ENCODE data around the gene PUSL1.

PUSL1 gene

GRCh38 chr1:1342584-1343115, 34.3 kb downstream of the PUSL1 start:
- Histone ChIP-seq H3K27ac (no peak overlapping the region), H3K4me3 (ENCODE audit: low read depth, low read length) (no peak overlapping the region), H3K27me3 (replicated peaks) (no peaks in the 10 kb centered on the region), H3K36me3 (replicated peaks) (peaks cover 25% of the 10 kb centered on the region)
- DNase-seq, result no peak
- in situ Hi-C loops (cut with HindIII; ENCODE audit: low pct_ligation_motif_present, low sequenced_read_pairs), result no loop called here
- no peak for TF ChIP-seq CTCF (IDR thresholded peaks at IDR 0.05; ENCODE audit: low read depth, low read length, missing control alignments)

GRCh38 chr1:1343811-1344421, 35.5 kb downstream of the PUSL1 start:
- no peaks in the 10 kb centered on the region for H3K27me3 ChIP-seq (replicated peaks)
- peaks cover 17% of the 10 kb centered on the region for H3K36me3 ChIP-seq (replicated peaks)
- H3K27ac ChIP-seq, result no peak overlapping the region
- no peak overlapping the region for H3K4me3 ChIP-seq (ENCODE audit: low read depth, low read length)
- TF ChIP-seq CTCF (IDR thresholded peaks at IDR 0.05; ENCODE audit: low read depth, low read length, missing control alignments), result no peak
- no peak for DNase-seq
- in situ Hi-C loops (cut with HindIII; ENCODE audit: low pct_ligation_motif_present, low sequenced_read_pairs), result no loop called here

GRCh38 chr1:1344655-1345361, 36.4 kb downstream of the PUSL1 start:
- peaks cover 14% of the 10 kb centered on the region for H3K36me3 ChIP-seq (replicated peaks)
- in situ Hi-C loops (cut with HindIII; ENCODE audit: low pct_ligation_motif_present, low sequenced_read_pairs), result no loop called here
- H3K4me3 ChIP-seq (ENCODE audit: low read depth, low read length), result no peak overlapping the region
- H3K27me3 ChIP-seq (replicated peaks), result no peaks in the 10 kb centered on the region
- peak; percentile 64 for DNase-seq
- TF ChIP-seq CTCF (IDR thresholded peaks at IDR 0.05; ENCODE audit: low read depth, low read length, missing control alignments), result peak; percentile 77
- no peak overlapping the region for H3K27ac ChIP-seq

- no peak for DNase-seq
- H3K27ac ChIP-seq, result no peak overlapping the region
- peaks cover 10% of the 10 kb centered on the region for H3K36me3 ChIP-seq (replicated peaks)
- in situ Hi-C loops (cut with HindIII; ENCODE audit: low pct_ligation_motif_present, low sequenced_read_pairs), result no loop called here
- H3K4me3 ChIP-seq (ENCODE audit: low read depth, low read length), result no peak overlapping the region
- H3K27me3 ChIP-seq (replicated peaks), result no peaks in the 10 kb centered on the region
- TF ChIP-seq CTCF (IDR thresholded peaks at IDR 0.05; ENCODE audit: low read depth, low read length, missing control alignments), result no peak
Observed at GRCh38 chr1:1345384-1345783, 37.0 kb downstream of the PUSL1 start.

- Histone ChIP-seq H3K27ac (no peak overlapping the region), H3K4me3 (ENCODE audit: low read depth, low read length) (no peak overlapping the region), H3K27me3 (replicated peaks) (no peaks in the 10 kb centered on the region), H3K36me3 (replicated peaks) (peaks cover 8% of the 10 kb centered on the region)
- in situ Hi-C loops (cut with HindIII; ENCODE audit: low pct_ligation_motif_present, low sequenced_read_pairs), result no loop called here
- DNase-seq, result no peak
- no peak for TF ChIP-seq CTCF (IDR thresholded peaks at IDR 0.05; ENCODE audit: low read depth, low read length, missing control alignments)
Observed at GRCh38 chr1:1345860-1346500, 37.6 kb downstream of the PUSL1 start.

Measured in brain microvascular endothelial cell (primary cell).